ENCODE measurements around the gene SLC1A7.

DNA sequence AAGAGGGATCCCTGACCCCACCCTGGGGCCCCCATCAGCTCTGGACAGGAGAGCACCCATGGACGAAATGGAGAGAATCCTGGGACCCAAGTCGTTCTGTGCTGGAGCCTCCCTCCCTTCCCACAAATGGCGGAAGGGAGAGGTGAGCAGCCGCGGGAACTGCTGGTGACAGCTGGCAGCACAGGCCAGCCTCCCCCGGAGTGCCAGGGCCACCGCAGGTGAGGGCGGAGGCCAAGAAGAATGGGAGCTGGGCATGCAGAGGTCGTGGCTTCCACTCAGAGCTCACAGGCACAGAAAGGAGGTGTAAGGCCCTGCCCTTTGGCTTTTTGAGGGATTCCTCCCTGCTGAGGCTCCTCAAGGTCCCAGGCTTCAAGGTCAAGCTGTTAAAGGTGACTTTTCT is 24.6 kb downstream of the SLC1A7 start:
- no peak for TF ChIP-seq POLR2A (IDR thresholded peaks at IDR 0.05)
- TF ChIP-seq, protein P1, sequence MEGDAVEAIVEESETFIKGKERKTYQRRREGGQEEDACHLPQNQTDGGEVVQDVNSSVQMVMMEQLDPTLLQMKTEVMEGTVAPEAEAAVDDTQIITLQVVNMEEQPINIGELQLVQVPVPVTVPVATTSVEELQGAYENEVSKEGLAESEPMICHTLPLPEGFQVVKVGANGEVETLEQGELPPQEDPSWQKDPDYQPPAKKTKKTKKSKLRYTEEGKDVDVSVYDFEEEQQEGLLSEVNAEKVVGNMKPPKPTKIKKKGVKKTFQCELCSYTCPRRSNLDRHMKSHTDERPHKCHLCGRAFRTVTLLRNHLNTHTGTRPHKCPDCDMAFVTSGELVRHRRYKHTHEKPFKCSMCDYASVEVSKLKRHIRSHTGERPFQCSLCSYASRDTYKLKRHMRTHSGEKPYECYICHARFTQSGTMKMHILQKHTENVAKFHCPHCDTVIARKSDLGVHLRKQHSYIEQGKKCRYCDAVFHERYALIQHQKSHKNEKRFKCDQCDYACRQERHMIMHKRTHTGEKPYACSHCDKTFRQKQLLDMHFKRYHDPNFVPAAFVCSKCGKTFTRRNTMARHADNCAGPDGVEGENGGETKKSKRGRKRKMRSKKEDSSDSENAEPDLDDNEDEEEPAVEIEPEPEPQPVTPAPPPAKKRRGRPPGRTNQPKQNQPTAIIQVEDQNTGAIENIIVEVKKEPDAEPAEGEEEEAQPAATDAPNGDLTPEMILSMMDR (IDR thresholded peaks at IDR 0.05), result no peak

Data from testis (tissue), 2 donors.